Measurements from ENCODE around the gene PARVB.
A peak's percentile ranks its signal among the peaks of the same experiment; 100 is the strongest.

The PARVB gene

GRCh38 chr22:44026630-44027511 lies 2.8 kb downstream of the PARVB start:
- no peak for TF ChIP-seq ZNF274 (IDR thresholded peaks at IDR 0.05; ENCODE audit: low read depth, low read length)
- H3K4me3 ChIP-seq (ENCODE audit: low read length), result peak overlapping the region; percentile 83; the same call in 1 of the 2 replicates

GRCh38 chr22:44028091-44028490 lies 4.0 kb downstream of the PARVB start:
- TF ChIP-seq ZNF274 (IDR thresholded peaks at IDR 0.05; ENCODE audit: low read depth, low read length), result no peak
- no peak overlapping the region for H3K4me3 ChIP-seq (ENCODE audit: low read length)

- TF ChIP-seq ZNF274 (IDR thresholded peaks at IDR 0.05; ENCODE audit: low read depth, low read length), result no peak
- H3K4me3 ChIP-seq (ENCODE audit: low read length), result no peak overlapping the region
Observed at GRCh38 chr22:44029069-44029468, 5.0 kb downstream of the PARVB start.

- no peak overlapping the region for H3K4me3 ChIP-seq (ENCODE audit: low read length)
- TF ChIP-seq ZNF274 (IDR thresholded peaks at IDR 0.05; ENCODE audit: low read depth, low read length), result no peak
Observed at GRCh38 chr22:44030051-44030701, 6.1 kb downstream of the PARVB start.

GRCh38 chr22:44030702-44031082 lies 6.6 kb downstream of the PARVB start:
- TF ChIP-seq ZNF274 (IDR thresholded peaks at IDR 0.05; ENCODE audit: low read depth, low read length), result no peak
- H3K4me3 ChIP-seq (ENCODE audit: low read length), result no peak overlapping the region

- no peak for TF ChIP-seq ZNF274 (IDR thresholded peaks at IDR 0.05; ENCODE audit: low read depth, low read length)
- H3K4me3 ChIP-seq (ENCODE audit: low read length), result no peak overlapping the region
Observed at GRCh38 chr22:44031158-44031952, 7.3 kb downstream of the PARVB start.

GRCh38 chr22:44032126-44032730 lies 8.1 kb downstream of the PARVB start:
- no peak overlapping the region for H3K4me3 ChIP-seq (ENCODE audit: low read length)
- no peak for TF ChIP-seq ZNF274 (IDR thresholded peaks at IDR 0.05; ENCODE audit: low read depth, low read length)

- TF ChIP-seq ZNF274 (IDR thresholded peaks at IDR 0.05; ENCODE audit: low read depth, low read length), result no peak
Observed at GRCh38 chr22:44033287-44033686, 9.2 kb downstream of the PARVB start.

GRCh38 chr22:44033694-44034093 lies 9.6 kb downstream of the PARVB start:
- TF ChIP-seq ZNF274 (IDR thresholded peaks at IDR 0.05; ENCODE audit: low read depth, low read length), result no peak
- no peak overlapping the region for H3K4me3 ChIP-seq (ENCODE audit: low read length)

More at GRCh38 chr22:44033287-44033686, 9.2 kb downstream of the PARVB start:
- no peak overlapping the region for H3K4me3 ChIP-seq (ENCODE audit: low read length)

- no peak overlapping the region for H3K4me3 ChIP-seq (ENCODE audit: low read length)
- TF ChIP-seq ZNF274 (IDR thresholded peaks at IDR 0.05; ENCODE audit: low read depth, low read length), result no peak
Observed at GRCh38 chr22:44037519-44038375, 13.6 kb downstream of the PARVB start.

GRCh38 chr22:44039566-44040171 lies 15.6 kb downstream of the PARVB start:
- no peak for TF ChIP-seq ZNF274 (IDR thresholded peaks at IDR 0.05; ENCODE audit: low read depth, low read length)
- H3K4me3 ChIP-seq (ENCODE audit: low read length), result no peak overlapping the region

GRCh38 chr22:44042249-44043218 lies 18.4 kb downstream of the PARVB start:
- no peak overlapping the region; the same call in 1 of the 2 replicates for H3K4me3 ChIP-seq (ENCODE audit: low read length)
- no peak for TF ChIP-seq ZNF274 (IDR thresholded peaks at IDR 0.05; ENCODE audit: low read depth, low read length)

Data from GM08714 (cell line).